H1 (cell line): ENCODE results near the gene DDX19B. TPM values are rescaled to one million over a fixed set of nuclear protein-coding genes. Genes with fewer than 3 reads are reported as not detected.

Experiments used
- E2F6 ChIP-seq: IDR thresholded peaks from 2 replicates; pipeline ENCODE4 v1.6.1; 2012; ENCODE audit warnings: inconsistent platforms
- RNF2 ChIP-seq: fragments of 200-900, 300-1000 bp; sonication (generic); IDR thresholded peaks from 2 replicates; pipeline ENCODE4 v1.7.1; 2016; ENCODE audit warnings: borderline replicate concordance, low read depth, mild to moderate bottlenecking, antibody characterized with exemption, low read length; ENCODE audit not compliant: poor library complexity, severe bottlenecking; ENCODE audit errors: missing control alignments
- TAF7 ChIP-seq: optimal IDR thresholded peaks from 2 replicates; pipeline ENCODE3; 2011; ENCODE audit warnings: low read depth, mild to moderate bottlenecking, inconsistent platforms, low read length, moderate library complexity, borderline replicate concordance
- polyA plus RNA-seq, 7 experiments: library from polyadenylated mRNA; depleted of rRNA in 3 of 7; stranded (reverse) in 5 of 7; unstranded in 2 of 7; fragments of >200 nt in 5 of 7; fragments of 200-250 nt in 2 of 7; gene quantifications; 1 replicate in 5 of 7; 2 replicates in 1 of 7; 4 replicates in 1 of 7; pipeline versions ENCODE4 v1.2.1 to v1.2.3, GENCODE V29; 2011 to 2013; ENCODE audit warnings: missing spikeins in 2 of 7, mixed read lengths in 2 of 7
- total RNA-seq: library from RNA; stranded (reverse); fragmentation: NEBNext Ultra II Directional; extraction: Animal tissue kit (Norgen Biotek cat#: 25700); gene quantifications from 2 replicates; pipeline ENCODE4 v1.2.1, GENCODE V29; 2021

The DDX19B gene
- total and polyA plus RNA-seq, 2 of the 8 experiments (the other 6 are each of a cell fraction or from before 2014, with no cell fraction given): 40.5 to 42.7 TPM

- TF ChIP-seq E2F6: no peak
- TF ChIP-seq RNF2: no peak
- TF ChIP-seq TAF7: no peak
Observed at GRCh38 chr16:70337814-70338213, 38.8 kb downstream of the DDX19B start (continued).
